Measurements from ENCODE around the gene GSTM2. TPM values are rescaled to one million over a fixed set of nuclear protein-coding genes. Genes with fewer than 3 reads are reported as not detected.
A peak's percentile ranks its signal among the peaks of the same experiment; 100 is the strongest.

GSTM2 gene
- total RNA-seq, 4 donors from 2014 or later: 27.0 to 87.5 (median 57.2) TPM

DNA sequence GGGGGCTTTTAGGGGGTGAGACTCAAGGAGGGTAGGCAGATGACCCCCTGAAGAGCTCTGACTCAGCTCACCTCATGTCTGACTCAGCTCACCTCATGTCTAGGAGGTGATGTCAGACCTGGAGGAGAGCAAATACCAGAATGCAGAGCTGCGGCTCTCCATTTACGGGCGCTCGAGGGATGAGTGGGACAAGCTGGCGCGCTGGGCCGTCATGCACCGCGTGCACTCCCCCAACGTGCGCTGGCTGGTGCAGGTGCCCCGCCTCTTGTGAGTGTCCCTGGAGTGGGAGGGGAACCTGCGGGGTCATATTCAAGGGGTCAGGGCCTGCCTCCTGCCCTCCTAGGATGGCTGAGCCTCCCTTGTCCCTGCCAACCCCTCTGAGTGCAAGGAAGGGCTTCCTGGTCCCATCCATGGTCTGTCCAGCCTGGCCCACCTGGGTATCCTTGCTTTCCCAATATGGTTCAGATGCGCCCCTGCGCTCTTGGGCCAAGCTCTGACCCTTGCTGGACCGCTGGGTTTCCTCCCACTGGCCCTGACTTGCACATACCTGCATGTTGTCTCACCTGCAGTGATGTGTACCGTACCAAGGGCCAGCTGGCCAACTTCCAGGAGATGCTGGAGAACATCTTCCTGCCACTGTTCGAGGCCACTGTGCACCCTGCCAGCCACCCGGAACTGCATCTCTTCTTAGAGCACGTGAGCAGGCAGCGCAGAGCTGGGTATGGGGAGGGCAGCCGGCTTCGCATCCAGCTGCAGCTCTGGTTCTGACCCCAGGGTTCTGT is 39.1 kb upstream of the GSTM2 start:
- intact Hi-C loops (cut with DNase I; ENCODE audit: low total_unique reads): loop anchor here (5.0 kb wide), 1 partner anchor 81 kb away; the partner anchor contains the start of gene GNAI3
- TF ChIP-seq EP300 (IDR thresholded peaks at IDR 0.05; ENCODE audit: low read depth): no peak
- TF ChIP-seq, protein P1, sequence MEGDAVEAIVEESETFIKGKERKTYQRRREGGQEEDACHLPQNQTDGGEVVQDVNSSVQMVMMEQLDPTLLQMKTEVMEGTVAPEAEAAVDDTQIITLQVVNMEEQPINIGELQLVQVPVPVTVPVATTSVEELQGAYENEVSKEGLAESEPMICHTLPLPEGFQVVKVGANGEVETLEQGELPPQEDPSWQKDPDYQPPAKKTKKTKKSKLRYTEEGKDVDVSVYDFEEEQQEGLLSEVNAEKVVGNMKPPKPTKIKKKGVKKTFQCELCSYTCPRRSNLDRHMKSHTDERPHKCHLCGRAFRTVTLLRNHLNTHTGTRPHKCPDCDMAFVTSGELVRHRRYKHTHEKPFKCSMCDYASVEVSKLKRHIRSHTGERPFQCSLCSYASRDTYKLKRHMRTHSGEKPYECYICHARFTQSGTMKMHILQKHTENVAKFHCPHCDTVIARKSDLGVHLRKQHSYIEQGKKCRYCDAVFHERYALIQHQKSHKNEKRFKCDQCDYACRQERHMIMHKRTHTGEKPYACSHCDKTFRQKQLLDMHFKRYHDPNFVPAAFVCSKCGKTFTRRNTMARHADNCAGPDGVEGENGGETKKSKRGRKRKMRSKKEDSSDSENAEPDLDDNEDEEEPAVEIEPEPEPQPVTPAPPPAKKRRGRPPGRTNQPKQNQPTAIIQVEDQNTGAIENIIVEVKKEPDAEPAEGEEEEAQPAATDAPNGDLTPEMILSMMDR (IDR thresholded peaks at IDR 0.05): no peak
- no peak for TF ChIP-seq POLR2AphosphoS5 (IDR thresholded peaks at IDR 0.05)
- no peak for TF ChIP-seq POLR2A (IDR thresholded peaks at IDR 0.05)
- Histone ChIP-seq H3K9me3 (no peaks in the 10 kb centered on the region), H3K36me3 (no peaks in the 10 kb centered on the region), H3K27me3 (no peaks in the 10 kb centered on the region), H3K27ac (no peak overlapping the region), H3K4me3 (no peak overlapping the region), H3K4me1 (peaks cover 3 to 25% (median 9%) of the 10 kb centered on the region in 4 donors)
- in situ Hi-C loops (cut with MboI; ENCODE audit: low pct_ligation_motif_present in 1 of 4, low pct_unique_long_range_greater_than_20kb in 1 of 4, low sequenced_read_pairs in 3 of 4): loop anchor here in 1 of 4 donors (10.0 kb wide), 1 partner anchor 84 kb away; the partner anchor contains the start of gene GNAI3
- no peak for DNase-seq
- WGBS, 2 donors (ENCODE audit: low coverage in 1 of 2): 88% methylated on average over 23 of the region's 23 CpGs; no CpG with 5 or more reads in 1 of the 2 donors

DNA sequence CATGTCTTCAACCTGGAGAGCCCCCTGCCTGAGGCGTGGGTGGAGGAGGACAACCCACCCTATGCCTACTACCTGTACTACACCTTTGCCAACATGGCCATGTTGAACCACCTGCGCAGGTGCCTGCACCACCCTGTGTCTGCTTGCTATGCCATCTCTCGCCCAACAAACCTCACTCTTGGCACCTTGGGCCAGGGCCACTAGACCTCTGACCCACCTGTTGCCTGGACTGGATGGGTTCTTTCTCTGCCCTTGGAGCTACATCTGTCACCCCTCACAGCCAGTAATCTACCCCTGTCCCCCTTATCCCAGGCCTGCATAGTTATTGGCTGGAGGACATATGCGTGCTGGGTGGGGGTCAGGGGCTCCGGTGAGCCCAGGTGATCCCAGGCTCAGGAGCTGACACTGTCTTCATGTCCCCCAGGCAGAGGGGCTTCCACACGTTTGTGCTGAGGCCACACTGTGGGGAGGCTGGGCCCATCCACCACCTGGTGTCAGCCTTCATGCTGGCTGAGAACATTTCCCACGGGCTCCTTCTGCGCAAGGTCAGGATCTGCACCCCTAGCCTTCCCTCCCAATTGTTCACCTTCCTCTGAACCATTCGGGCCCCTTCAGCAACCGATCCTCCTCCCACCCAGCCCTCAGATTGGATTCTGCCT is 38.4 kb upstream of the GSTM2 start:
- 90 to 100% methylated on average over 2 to 10 of the region's 10 CpGs for WGBS, 2 donors (ENCODE audit: low coverage in 1 of 2)
- Histone ChIP-seq H3K4me3 (no peak overlapping the region), H3K36me3 (no peaks in the 10 kb centered on the region), H3K27ac (no peak overlapping the region), H3K27me3 (no peaks in the 10 kb centered on the region), H3K4me1 (peaks cover 3 to 20% (median 10%) of the 10 kb centered on the region in 4 donors), H3K9me3 (no peaks in the 10 kb centered on the region)
- intact Hi-C loops (cut with DNase I; ENCODE audit: low total_unique reads) (loop anchor here (5.0 kb wide), 1 partner anchor 82 kb away; the partner anchor contains the start of gene GNAI3), in situ Hi-C loops (cut with MboI; ENCODE audit: low pct_ligation_motif_present in 1 of 4, low pct_unique_long_range_greater_than_20kb in 1 of 4, low sequenced_read_pairs in 3 of 4) (loop anchor here in 3 of 4 donors (5.0 to 10.0 kb wide), 3 partner anchors 85 to 355 kb away; partner anchors contain the start of genes AHCYL1 (in 1 of the 3) and GNAI3 (in 1 of the 3))
- TF ChIP-seq, protein P1 (IDR thresholded peaks at IDR 0.05): no peak
- TF ChIP-seq EP300 (IDR thresholded peaks at IDR 0.05; ENCODE audit: low read depth): no peak
- no peak for TF ChIP-seq POLR2A (IDR thresholded peaks at IDR 0.05)
- no peak for DNase-seq

DNA sequence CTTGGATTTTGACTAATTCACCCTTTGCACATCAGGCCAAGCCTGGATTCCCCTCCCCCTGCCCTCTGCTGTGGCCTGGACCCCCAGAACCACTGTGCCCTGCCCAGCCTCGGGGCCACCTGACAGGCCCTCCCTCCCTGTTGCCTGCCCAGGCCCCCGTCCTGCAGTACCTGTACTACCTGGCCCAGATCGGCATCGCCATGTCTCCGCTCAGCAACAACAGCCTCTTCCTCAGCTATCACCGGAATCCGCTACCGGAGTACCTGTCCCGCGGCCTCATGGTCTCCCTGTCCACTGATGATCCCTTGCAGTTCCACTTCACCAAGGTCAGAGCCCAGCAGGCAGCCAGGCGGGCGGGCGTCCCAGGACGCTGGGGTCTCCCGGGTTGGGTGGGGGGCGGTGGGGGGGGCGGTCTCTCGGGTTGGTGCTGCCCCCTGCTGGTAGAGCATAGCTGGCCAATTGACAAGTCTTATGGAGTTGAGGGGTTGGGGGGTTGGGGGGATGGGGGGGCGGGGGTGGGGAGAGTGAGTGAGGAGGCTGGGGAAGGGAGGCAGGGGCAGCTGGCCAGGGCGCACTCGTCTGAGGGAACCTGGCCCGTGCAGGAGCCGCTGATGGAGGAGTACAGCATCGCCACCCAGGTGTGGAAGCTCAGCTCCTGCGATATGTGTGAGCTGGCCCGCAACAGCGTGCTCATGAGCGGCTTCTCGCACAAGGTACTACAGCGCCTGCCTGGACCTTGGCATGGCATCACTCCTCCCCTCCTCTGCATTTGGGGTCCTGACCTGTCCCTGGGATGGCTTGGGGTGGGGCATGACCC is 37.6 kb upstream of the GSTM2 start:
- no peak for DNase-seq
- H3K27ac ChIP-seq: no peak overlapping the region
- H3K9me3 ChIP-seq: no peaks in the 10 kb centered on the region
- WGBS, 2 donors (ENCODE audit: low coverage in 1 of 2): 93 to 94% methylated on average over 2 to 22 of the region's 30 CpGs
- intact Hi-C loops (cut with DNase I; ENCODE audit: low total_unique reads): no loop called here
- peaks cover 3 to 20% (median 10%) of the 10 kb centered on the region in 4 donors for H3K4me1 ChIP-seq
- H3K36me3 ChIP-seq: no peaks in the 10 kb centered on the region
- no peak overlapping the region for H3K4me3 ChIP-seq
- no peak for TF ChIP-seq POLR2AphosphoS5 (IDR thresholded peaks at IDR 0.05)
- TF ChIP-seq, protein P1 (IDR thresholded peaks at IDR 0.05): peak in 3 of 5 experiments; percentile 39 to 48 (median 45)
- TF ChIP-seq EP300 (IDR thresholded peaks at IDR 0.05; ENCODE audit: low read depth): no peak
- no peak for TF ChIP-seq POLR2A (IDR thresholded peaks at IDR 0.05)
- no peaks in the 10 kb centered on the region for H3K27me3 ChIP-seq
- in situ Hi-C loops (cut with MboI; ENCODE audit: low pct_ligation_motif_present in 1 of 4, low pct_unique_long_range_greater_than_20kb in 1 of 4, low sequenced_read_pairs in 3 of 4): loop anchor here in 2 of 4 donors (5.0 to 10.0 kb wide), 2 partner anchors 88 to 355 kb away; partner anchors contain the start of gene AHCYL1 (in 1 of the 2)
